HL-60 (cell line): ENCODE results near the gene C12orf50.

ENCODE experiments used
- CTCF ChIP-seq: IDR thresholded peaks from one replicate; pipeline ENCODE4 v1.5.1; 2011; ENCODE audit warnings: low read length, control low read depth, inconsistent platforms; ENCODE audit not compliant: insufficient read depth
- POLR2AphosphoS5 ChIP-seq: IDR thresholded peaks from 2 replicates; pipeline ENCODE4 v1.6.1; 2012; ENCODE audit warnings: low read depth

- TF ChIP-seq CTCF (no peak), POLR2AphosphoS5 (no peak)
Observed at GRCh38 chr12:87988534-87988933, 40.7 kb downstream of the C12orf50 start.
